Iris pigment epithelial cell (primary cell): Measurements from ENCODE around the gene SNU13.
"Not testable (repeated sequence)": the region's sequence is repeated elsewhere in the genome, so short reads cannot be mapped to it uniquely, and the experiment has no call there.

Experiments
- DNase-seq: peaks from one replicate; pipeline ENCODE4 v3.0.0-alpha.2; 2011; ENCODE audit warnings: low read depth

The SNU13 gene

GRCh38 chr22:41681616-41682015, 7.1 kb downstream of the SNU13 start:
- DNase-seq = no peak

DNA sequence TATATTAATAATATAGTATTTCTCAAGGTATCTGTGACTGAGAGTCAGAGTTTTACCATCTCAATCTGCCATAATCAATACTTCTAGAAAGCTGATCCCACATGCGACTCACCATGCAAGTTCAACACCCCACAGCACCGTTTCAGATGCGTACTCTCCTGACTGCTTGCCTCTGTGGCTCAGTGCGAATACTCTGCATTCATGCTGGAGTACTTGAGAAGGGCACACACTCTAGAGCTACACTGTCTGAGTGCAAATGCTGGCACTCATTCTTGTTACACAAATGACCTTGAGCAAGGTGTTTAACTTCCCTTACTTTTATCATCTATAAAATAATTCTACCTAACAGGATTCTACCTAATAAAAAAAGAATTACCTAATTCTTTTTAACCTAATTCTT, 12.5 kb downstream of the SNU13 start:
- DNase-seq = no peak

GRCh38 chr22:41674846-41675340, 13.8 kb downstream of the SNU13 start:
- no peak for DNase-seq

DNA sequence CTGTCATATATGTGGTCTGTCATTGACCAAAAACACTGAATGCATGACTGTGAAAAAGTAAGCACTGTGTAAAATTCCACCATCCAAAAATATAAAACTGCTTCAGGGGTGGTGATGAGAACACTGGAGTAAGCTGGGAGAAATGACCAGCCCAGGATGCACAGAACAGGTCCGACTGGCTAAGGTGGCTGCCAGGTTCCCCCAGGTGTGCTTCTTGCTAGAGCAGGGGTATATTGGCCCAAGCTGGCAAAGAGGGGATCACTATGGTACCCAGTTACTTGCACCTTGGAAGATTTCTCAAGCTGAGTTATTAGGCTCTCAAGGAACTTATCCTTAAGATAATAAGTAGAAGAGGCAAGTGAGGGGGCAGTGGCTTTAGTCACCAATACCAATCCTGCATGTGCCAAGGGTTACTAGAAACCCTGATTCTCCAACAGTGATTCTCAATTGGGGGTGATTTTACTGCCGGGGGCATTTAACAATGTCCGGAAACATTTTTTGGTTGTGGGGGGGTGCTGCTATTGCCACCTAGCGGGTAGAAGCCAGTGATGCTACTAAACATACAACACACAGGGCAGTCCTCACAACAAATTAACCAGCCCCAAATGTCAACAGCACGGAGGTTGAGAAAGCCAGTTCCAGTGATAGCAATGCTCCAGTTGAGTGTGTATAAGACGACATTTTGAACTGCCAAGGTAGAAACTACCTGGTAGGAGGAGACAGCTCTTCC, 15.7 kb downstream of the SNU13 start:
- DNase-seq = no peak

DNA sequence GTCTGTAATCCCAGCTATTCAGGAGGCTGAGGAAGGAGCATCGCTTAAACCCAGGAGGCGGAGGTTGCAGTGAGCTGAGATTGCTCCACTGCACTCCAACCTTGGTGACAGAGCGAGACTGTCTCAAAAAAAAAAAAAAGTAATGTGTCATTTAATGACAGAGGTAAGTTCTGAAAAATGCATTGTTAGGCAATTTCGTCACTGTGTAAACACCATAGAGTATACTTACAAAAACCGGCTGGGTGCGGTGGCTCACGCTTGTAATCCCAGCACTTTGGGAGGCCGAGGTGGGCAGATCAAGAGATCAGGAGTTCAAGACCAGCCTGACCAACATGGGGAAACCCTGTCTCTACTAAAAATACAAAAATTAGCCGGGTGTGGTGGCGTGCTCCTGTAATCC, 16.6 kb downstream of the SNU13 start:
- not testable (repeated sequence) for DNase-seq

GRCh38 chr22:41668971-41669911, 19.4 kb downstream of the SNU13 start:
- peak; percentile 91 for DNase-seq

- no peak for DNase-seq
These were observed 23.7 kb downstream of the SNU13 start for GRCh38 chr22:41664951-41665350.

- no peak for DNase-seq
These were observed 24.2 kb downstream of the SNU13 start for GRCh38 chr22:41664490-41664889.

- not testable (repeated sequence) for DNase-seq
These were observed 25.1 kb downstream of the SNU13 start for GRCh38 chr22:41663594-41663993.

DNA sequence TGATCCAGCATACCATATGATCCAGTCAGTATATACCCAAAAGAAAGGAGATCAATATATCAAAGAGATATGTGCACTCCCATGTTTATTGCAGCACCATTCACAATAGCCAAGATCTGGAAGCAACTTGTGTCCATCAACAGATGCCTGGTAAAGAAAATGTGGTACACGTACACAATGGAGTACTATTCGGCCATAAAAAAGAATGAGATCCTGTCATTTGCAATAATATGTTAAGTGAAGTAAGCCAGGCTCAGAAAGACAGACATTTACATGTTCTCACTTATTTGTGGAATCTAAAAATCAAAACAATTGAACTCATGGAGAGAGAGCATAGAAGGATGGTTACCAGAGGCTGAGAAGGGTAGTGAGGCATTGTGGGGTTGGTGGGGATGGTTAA, 27.0 kb downstream of the SNU13 start:
- no peak for DNase-seq

DNA sequence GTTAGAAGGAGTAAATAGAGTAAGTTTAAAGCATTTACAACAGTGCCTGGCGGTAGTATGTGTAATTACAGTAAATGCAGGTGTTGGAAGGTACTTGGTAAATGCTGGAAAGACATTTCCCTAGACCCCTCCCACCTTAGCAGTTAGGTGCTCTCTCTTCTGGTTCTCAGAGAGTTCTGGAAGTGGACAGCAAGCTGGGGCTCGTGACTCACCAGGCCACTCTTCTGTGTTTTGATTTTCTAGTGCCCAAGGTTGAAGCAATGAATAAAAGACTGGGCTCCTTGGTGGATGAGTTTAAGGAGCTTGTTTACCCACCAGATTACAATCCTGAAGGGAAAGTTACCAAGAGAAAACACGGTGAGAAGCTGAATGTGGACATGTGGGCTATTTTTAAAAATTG, 27.6 kb downstream of the SNU13 start:
- DNase-seq = peak; percentile 34

DNA sequence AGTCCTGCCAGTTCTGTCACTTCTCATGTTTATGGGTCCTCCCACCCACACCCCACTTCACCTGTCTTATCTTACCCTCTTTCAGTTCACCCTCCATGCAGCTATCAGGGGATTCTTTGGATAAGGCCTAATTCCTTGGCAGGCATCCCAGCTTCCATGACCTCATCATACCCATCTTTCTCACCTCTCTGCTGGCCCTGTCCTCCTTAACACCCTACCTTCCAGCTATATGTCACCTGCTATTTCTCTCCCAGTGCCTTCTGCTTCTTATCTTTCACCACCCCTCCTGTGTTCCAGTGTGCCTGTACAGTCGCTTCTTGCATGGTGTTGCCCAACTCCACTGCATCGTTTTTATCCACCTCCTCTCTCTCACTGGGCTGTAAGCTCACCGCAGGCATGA, 28.3 kb downstream of the SNU13 start:
- DNase-seq = no peak

DNA sequence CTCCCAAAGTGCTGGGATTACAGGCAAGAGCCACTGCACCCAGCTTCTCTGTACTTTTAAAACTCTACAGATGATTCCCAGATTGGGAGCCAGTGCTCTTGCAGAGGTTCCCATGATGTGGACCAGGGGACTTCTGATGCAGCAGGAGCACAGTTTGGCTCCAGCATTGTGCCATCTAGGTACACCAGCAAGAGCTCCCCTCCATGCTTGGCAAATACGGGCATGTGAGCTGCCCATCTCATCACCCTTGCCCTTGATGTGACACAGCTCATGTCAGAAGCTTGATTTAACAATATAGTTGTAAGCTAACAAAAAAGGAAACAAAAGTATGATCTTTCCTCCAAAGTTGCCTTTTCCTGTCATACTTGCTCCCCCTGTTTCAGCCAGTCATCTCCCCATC, 28.7 kb downstream of the SNU13 start:
- no peak for DNase-seq

GRCh38 chr22:41658869-41659268, 29.8 kb downstream of the SNU13 start:
- DNase-seq = no peak

DNA sequence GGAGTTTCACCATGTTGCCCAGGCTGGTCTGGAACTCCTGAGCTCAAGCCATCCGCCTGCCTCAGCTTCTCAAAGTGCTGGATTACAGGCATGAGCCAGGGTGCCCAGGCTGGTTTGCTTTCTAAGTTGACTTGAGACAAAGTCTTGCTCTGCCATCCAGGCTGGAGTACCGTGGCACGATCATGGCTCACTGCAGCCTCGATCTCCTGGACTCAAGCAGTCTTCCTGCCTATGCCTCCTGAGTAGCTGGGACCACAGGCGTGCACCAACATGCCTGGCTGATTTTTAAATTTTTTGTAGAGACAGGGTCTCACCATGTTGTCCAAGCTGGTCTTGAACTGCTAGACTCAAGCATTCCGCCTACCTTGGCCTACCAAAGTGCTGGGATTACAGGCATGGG, 31.0 kb downstream of the SNU13 start:
- DNase-seq = no peak

- no peak for DNase-seq
These were observed 32.1 kb downstream of the SNU13 start for GRCh38 chr22:41656556-41656955.

- no peak for DNase-seq
These were observed 34.3 kb downstream of the SNU13 start for GRCh38 chr22:41654322-41654721.

DNA sequence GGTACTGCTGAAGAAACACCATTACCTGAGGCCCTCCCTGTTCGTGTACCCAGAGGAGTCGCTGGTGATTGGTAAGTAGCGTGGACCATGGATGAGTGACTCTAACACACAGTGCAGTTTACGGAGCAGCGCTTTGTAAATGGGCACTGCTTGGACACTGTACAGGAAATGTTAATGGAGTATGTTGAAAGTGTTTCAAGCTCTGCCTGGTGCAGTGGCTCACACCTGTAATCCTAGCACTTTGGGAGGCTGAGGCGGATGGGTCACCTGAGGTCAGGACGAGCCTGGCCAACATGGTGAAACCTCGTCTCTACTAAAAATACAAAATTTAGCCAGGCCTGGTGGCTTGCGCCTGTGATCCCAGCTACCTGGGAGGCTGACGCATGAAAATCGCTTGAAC, 37.8 kb downstream of the SNU13 start:
- no peak for DNase-seq

- DNase-seq = no peak
These were observed 38.4 kb downstream of the SNU13 start for GRCh38 chr22:41650229-41650628.

GRCh38 chr22:41648432-41648831, 40.2 kb downstream of the SNU13 start:
- DNase-seq = no peak

DNA sequence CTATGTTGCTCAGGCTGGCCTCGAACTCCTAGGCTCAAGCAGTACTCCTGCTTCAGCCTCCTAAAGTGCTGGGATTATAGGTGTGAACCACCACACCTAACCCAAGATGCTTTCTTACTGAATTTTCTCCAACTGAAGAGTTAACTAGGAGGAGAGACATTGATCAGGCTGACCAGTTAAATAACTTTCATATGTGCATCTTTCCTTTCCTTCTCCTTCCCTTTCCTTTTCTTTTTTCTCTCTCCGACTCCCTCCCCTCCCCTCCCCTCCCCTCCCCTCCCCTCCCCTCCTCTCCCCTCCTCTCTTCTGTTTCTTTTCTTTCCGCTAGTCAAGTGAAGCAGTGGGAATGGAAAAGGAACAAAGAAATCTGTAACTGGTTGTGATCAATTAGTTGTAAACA, 40.9 kb downstream of the SNU13 start:
- DNase-seq = no peak

DNA sequence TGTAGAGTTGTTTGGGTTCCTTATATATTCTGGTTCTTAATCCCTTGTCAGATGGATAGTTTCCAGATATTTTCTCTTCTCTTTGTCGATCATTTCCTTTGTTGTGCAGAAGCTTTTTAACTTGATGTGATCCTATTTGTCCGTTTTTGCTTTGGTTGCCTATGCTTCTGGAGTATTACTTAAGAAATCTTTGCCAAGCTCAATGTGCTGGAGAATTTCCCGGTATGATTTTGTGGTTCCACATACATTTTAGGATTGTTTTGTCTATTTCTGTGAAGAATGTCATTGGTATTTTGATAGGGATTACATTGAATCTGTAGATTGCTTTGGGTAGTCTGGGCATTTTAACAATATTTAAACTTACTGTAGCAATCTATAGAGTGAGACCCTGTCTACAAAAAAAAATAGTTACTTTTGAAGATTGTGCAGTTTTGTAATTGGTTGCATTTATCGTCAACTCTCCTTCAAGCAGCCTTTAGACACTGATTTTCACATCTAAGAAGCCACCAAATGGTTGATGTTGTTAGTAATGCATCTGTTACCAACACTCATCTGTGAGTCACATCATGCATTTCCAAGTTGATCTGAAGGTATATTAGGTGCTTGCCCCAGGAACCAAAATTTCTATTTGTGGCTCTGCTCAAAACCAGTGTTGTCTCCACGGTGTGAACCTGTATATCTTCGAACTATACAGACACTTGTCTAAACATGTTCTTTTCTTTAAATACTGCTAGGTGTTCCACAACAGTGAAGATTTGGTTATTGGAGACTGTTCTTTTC, 46.1 kb downstream of the SNU13 start:
- DNase-seq = peak; percentile 29
